GM21825 (cell line): Measurements from ENCODE around the gene NRXN3.

Experiments used
- ATAC-seq: cut with Tn5 transposase; IDR thresholded peaks from one replicate; pipeline ENCODE4 v1.9.1; 2021; ENCODE audit warnings: mild to moderate bottlenecking, moderate library complexity; ENCODE audit not compliant: unreplicated experiment

NRXN3 gene

GRCh38 chr14:79306546-79306945, 1136.4 kb downstream of the NRXN3 start:
- no peak for ATAC-seq

GRCh38 chr14:79318371-79318770, 1148.2 kb downstream of the NRXN3 start:
- no peak for ATAC-seq

DNA sequence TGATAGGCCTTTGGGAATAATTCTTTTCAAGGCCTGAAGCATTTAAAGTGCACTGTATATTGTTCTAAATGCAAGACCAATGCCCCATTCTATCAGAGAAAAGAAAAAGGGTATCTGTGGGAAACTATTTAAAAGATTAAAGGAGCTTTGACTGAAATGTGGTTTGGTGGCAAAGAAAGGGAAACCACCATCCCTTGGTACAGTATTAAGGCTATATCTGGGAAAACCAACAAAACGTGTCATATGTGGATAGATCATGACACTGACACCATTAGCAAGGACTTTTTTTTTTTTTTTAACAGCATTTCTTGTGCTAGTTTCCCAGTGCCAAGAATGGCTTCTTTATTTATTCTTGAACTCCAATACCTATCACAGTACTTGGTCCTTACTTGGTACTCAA, 1150.4 kb downstream of the NRXN3 start:
- ATAC-seq = no peak

GRCh38 chr14:79321070-79321469, 1150.9 kb downstream of the NRXN3 start:
- no peak for ATAC-seq

DNA sequence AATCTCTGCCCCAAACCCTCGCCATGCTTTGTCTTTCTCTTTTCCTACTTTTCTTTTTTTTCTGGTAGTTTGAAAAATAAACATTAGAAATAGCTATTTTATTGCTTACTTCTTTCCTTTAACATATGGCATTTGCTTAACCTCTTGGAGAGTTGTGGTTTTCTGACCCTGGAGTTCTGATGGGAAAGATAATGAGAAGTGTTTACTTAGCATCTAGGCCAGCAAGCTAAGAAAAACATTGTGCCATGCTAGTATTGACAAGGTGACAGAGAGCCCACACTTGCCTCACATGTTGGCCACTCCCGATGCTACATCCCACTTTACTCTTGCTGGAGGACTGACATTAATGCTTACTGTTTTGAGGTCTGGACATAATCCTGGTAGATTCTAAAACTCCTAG, 1154.9 kb downstream of the NRXN3 start:
- no peak for ATAC-seq

DNA sequence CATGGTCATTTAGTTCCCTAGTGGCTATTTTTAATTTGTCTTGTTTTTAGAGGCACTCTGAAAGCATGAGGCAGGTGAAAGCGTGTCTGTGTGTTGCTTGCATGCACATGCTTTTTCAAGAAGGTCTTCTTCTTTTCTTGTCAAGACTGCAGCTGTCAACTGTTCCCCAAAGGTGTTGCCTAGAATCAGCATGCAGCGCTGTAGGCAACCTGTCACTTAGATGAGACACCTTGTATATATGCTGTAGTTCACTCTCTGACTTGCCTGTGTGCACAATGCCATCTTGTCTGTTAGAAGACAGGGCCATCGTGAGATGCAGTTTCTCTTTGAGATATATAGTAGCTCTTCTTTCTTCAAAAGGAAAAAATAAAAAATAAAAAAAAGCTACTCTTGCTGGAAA, 1155.4 kb downstream of the NRXN3 start:
- no peak for ATAC-seq

DNA sequence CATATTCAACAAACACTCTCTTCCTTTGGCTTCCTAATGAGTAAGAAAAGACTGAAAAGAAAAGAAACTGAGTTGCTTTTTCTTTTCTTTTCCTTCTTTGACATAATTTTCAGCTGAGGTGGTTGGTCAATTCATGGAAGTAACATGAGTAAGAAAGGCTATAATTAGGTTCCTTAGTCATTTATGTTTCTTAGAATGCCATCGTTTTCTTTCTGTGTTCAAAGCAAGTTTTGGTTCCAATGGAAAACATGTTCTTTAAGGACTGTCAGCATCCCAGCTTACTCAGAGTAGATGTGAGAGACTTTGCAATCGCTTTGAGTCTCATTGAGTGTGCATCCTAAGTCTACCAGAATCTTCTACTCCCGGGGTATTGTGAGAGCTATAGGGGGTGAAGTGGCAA, 1158.7 kb downstream of the NRXN3 start:
- no peak for ATAC-seq

- no peak for ATAC-seq
Measured at GRCh38 chr14:79331830-79332229, 1161.7 kb downstream of the NRXN3 start.

DNA sequence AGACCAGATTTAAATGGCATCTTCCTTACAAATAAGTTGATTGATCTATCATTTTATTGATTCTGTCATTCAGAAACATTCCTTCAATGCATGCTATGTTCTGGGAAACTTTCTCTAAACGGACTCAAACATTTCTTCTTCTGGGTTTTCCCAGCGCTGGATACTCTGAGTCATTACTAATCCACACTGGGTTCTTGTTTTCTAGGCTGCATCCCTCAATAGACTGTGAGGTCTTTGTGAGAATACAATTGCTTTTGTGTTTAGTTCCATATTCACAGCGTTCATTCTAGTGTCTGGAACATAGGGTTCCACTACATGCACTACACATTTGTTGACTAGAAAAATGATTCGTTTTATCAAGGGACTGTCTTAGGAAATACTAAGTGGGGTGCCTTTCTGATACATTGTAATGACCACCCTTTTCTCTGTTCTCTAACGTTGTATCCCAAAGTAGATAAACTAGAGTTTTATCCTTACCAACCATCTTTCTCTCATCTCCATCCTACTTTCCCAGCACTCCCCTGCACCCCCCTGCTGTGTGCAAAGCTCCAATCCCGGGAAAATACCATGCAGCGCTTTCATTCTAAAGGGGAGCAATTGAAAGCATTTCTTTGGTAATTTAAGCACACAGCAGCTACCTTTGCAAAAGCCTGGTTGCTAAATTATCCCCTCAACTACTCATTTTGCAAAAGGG, 1162.5 kb downstream of the NRXN3 start:
- no peak for ATAC-seq

GRCh38 chr14:79333198-79333546, 1163.0 kb downstream of the NRXN3 start:
- no peak for ATAC-seq

- ATAC-seq = no peak
Measured at GRCh38 chr14:79334272-79334671, 1164.1 kb downstream of the NRXN3 start.

DNA sequence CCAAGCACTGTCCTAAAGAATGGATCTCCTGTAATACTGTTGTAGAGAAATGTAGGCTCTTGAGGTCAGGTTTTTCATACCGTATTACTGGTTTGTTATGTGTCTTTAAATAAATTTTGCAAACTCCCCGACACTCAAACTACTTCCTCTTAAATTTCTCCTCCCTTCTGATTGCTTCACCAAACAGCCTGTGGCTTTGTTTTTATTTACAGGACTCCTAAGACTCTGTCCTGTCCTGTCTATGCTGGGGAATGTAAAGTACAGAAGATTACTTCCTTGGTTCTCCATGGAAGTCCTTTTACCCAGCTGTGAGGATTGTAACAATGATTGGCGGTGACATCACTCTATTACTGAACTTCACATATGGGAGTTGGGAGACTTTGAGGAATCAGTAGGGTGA, 1167.6 kb downstream of the NRXN3 start:
- no peak for ATAC-seq

GRCh38 chr14:79342942-79343341, 1172.8 kb downstream of the NRXN3 start:
- no peak for ATAC-seq

- no peak for ATAC-seq
Measured at GRCh38 chr14:79351011-79351410, 1180.8 kb downstream of the NRXN3 start.

GRCh38 chr14:79352076-79352630, 1182.0 kb downstream of the NRXN3 start:
- ATAC-seq = no peak

DNA sequence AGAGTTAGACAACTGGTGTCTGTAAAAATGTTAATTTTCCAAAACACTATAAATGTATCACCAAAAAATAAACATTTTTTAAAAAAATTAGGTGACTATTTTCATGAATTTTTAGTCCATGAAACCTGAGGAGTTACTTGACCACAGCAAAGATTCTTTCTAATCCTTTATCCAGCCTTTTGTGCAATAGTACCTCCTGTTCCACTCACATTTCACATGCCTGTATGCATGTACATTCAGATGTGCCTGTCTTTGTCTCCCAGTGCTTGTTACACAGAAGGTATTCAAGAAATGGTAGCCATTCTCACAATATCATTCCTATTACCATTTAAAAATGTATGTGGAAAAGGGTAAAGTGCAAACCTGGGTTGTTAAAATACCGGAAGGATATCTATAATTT, 1184.2 kb downstream of the NRXN3 start:
- ATAC-seq = no peak

- ATAC-seq = no peak
Measured at GRCh38 chr14:79356040-79356439, 1185.9 kb downstream of the NRXN3 start.

DNA sequence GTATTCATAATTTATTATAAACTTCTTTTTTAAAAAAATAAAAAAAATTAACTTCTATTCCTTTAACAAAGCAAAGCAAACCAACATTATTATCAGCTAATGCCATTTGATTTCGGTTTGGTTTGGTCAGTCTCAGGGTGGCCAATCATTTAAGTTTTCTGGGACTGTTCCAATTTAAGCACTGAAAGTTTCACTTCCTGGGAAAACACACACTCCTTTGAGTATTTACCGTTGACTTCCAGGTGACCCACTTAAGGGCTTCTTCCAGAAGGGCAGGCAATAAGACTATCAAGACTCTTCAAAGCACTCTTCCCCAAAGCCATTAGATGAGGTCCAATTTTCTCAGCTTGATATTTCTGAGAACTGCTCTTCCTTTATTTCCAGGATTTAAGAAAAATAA, 1187.1 kb downstream of the NRXN3 start:
- no peak for ATAC-seq

- ATAC-seq = no peak
Measured at GRCh38 chr14:79363291-79363690, 1193.1 kb downstream of the NRXN3 start.

DNA sequence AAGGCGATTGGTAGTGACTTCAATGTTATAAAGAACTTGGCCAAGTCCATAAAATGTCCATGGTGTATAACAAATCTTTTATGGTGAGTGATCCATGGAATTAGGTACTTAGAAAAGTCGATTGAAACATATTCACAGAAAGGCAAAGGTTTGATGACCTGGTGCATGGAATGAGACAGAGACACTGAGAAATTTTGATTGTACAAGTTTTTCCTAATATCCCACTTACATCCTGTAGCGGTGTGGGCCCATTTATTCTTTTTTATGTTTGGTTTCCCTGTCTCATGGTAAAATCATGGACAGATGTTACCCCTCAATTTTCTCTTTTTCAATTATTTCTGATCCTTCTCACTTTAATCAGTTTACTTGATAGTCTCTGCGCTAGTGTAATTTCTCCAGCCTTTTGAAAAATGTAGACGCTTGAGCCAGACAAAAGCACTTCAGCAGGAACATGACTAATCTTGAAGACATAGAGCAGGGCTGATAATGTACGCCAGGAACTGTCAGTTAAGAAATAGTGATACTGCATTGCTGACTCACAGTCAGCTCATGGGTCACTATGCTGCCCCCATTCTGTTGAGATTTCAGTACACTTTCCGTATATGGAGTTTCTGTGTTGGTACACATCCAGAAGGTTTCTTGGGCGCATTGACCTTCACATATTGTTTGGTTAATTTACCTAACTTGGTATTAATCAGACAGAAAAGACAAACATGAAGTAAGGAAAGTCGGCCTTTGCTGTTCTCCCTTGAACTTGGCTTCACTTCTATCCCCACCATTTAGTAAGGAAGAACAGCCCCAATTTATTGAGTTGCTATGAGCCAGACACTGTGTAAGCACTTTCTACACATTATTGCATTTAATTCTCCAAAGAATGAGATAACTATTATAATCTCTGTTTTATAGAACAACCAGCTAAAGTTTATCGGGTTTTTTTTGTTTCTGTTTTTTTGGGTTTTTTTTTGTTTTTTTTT, 1199.5 kb downstream of the NRXN3 start:
- ATAC-seq = no peak

- no peak for ATAC-seq
Measured at GRCh38 chr14:79370969-79371368, 1200.8 kb downstream of the NRXN3 start.

- no peak for ATAC-seq
Measured at GRCh38 chr14:79373451-79373850, 1203.3 kb downstream of the NRXN3 start.
